HG02588 (cell line): Measurements from ENCODE around the gene SH3PXD2A.
"Not testable (repeated sequence)": the region's sequence is repeated elsewhere in the genome, so short reads cannot be mapped to it uniquely, and the experiment has no call there.

Experiments
- ATAC-seq: cut with Tn5 transposase; IDR thresholded peaks from one replicate; pipeline ENCODE4 v1.9.1; 2021; ENCODE audit warnings: mild to moderate bottlenecking, moderate library complexity; ENCODE audit not compliant: unreplicated experiment

SH3PXD2A gene

GRCh38 chr10:103851261-103851660 is 4.1 kb downstream of the SH3PXD2A start:
- ATAC-seq = no peak

GRCh38 chr10:103850572-103850895 is 4.8 kb downstream of the SH3PXD2A start:
- ATAC-seq = no peak

GRCh38 chr10:103849880-103850571 is 5.3 kb downstream of the SH3PXD2A start:
- no peak for ATAC-seq

GRCh38 chr10:103849212-103849877 is 6.0 kb downstream of the SH3PXD2A start:
- no peak for ATAC-seq

GRCh38 chr10:103847909-103848468 is 7.4 kb downstream of the SH3PXD2A start:
- ATAC-seq = no peak

- ATAC-seq = no peak
These were observed 8.0 kb downstream of the SH3PXD2A start for GRCh38 chr10:103847346-103847745.

GRCh38 chr10:103845972-103846371 is 9.4 kb downstream of the SH3PXD2A start:
- ATAC-seq = no peak

- ATAC-seq = not testable (repeated sequence)
These were observed 10.0 kb downstream of the SH3PXD2A start for GRCh38 chr10:103845346-103845745.

GRCh38 chr10:103843854-103844570 is 11.4 kb downstream of the SH3PXD2A start:
- no peak for ATAC-seq

GRCh38 chr10:103843045-103843444 is 12.3 kb downstream of the SH3PXD2A start:
- ATAC-seq = no peak

- ATAC-seq = no peak
These were observed 12.8 kb downstream of the SH3PXD2A start for GRCh38 chr10:103842605-103843004.

GRCh38 chr10:103841519-103841918 is 13.9 kb downstream of the SH3PXD2A start:
- ATAC-seq = no peak

GRCh38 chr10:103840740-103841070 is 14.7 kb downstream of the SH3PXD2A start:
- no peak for ATAC-seq

GRCh38 chr10:103839872-103840739 is 15.3 kb downstream of the SH3PXD2A start:
- ATAC-seq = no peak

- ATAC-seq = no peak
These were observed 15.9 kb downstream of the SH3PXD2A start for GRCh38 chr10:103839519-103839871.

GRCh38 chr10:103838862-103839518 is 16.4 kb downstream of the SH3PXD2A start:
- ATAC-seq = no peak

- ATAC-seq = no peak
These were observed 17.3 kb downstream of the SH3PXD2A start for GRCh38 chr10:103838070-103838395.

- no peak for ATAC-seq
These were observed 17.9 kb downstream of the SH3PXD2A start for GRCh38 chr10:103837370-103838069.

- ATAC-seq = no peak
These were observed 18.5 kb downstream of the SH3PXD2A start for GRCh38 chr10:103836861-103837260.

- ATAC-seq = no peak
These were observed 19.1 kb downstream of the SH3PXD2A start for GRCh38 chr10:103836273-103836672.
